NT2/D1 (cell line): ENCODE data around the gene CHIC1.
"Not testable (repeated sequence)": the region's sequence is repeated elsewhere in the genome, so short reads cannot be mapped to it uniquely, and the experiment has no call there.

Experiments used
- DNase-seq: peaks from one replicate; pipeline ENCODE4 v3.0.0-alpha.2; 2011; ENCODE audit warnings: low read depth, low spot score
- H3K27me3 ChIP-seq: 2 replicates; pipeline ENCODE4 v1.6.0; 2011; ENCODE audit warnings: mild to moderate bottlenecking; ENCODE audit not compliant: insufficient read length, insufficient read depth
- H3K36me3 ChIP-seq: 2 replicates; pipeline ENCODE4 v1.6.1; 2011; ENCODE audit warnings: mild to moderate bottlenecking, low read length, mixed read lengths; ENCODE audit not compliant: insufficient read depth, insufficient read length
- H3K4me1 ChIP-seq: 2 replicates; pipeline ENCODE4 v1.5.1; 2011; ENCODE audit not compliant: insufficient read depth, insufficient read length
- H3K4me3 ChIP-seq: 2 replicates; pipeline ENCODE4 v1.5.1; 2011; ENCODE audit warnings: low read depth; ENCODE audit not compliant: insufficient read length
- H3K9ac ChIP-seq: 2 replicates; pipeline ENCODE4 v1.6.0; 2011; ENCODE audit warnings: low read depth; ENCODE audit not compliant: insufficient read length
- H3K9me3 ChIP-seq: 2 replicates; pipeline ENCODE4 v1.5.1; 2011; ENCODE audit warnings: mild to moderate bottlenecking, low read length; ENCODE audit not compliant: insufficient read depth
- SUZ12 ChIP-seq: IDR thresholded peaks from 2 replicates; pipeline ENCODE4 v1.6.1; 2011; ENCODE audit not compliant: insufficient read length, insufficient read depth; ENCODE audit errors: extremely low read depth
- YY1 ChIP-seq: IDR thresholded peaks from 2 replicates; pipeline ENCODE4 v1.6.1; 2011; ENCODE audit not compliant: insufficient read length, insufficient read depth
- ZNF274 ChIP-seq: IDR thresholded peaks from 2 replicates; pipeline ENCODE4 v1.6.1; 2011; ENCODE audit warnings: mild to moderate bottlenecking, low read depth, low read length

CHIC1 gene

DNA sequence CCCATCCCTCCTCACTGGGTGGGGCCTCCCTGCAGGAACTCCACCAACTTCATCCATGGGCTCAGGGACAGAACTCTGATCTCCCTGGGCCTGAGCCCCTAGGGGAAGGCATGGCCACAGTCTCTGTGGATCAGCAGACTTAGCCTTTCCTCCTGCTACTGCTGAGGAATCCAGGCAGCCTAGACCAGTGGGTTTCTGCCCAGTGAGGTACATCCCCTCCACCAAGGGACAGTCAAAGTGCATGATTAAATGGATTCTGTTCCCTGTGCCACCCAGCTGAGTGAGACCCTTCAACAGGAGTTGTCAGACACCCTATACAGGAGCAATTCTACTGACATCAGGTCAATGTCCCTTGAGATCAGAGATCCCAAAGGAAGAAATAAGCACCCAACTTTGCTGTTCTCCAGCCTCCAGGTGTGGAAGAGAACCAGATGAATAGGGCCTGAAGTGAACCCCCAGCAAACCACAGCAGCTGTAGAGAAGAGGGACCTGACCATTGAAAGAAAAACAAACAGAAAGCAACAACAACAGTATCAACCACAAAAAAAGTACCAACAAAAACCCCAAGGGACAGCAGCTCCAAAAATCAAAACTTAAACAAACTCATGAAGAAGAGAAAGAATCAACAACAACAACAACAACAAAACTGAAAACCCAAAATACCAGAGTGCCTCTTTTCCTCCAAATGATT is 84.8 kb downstream of the CHIC1 start:
- Histone ChIP-seq H3K9me3 (peaks cover 33% of the 10 kb centered on the region), H3K4me3 (no peak overlapping the region), H3K9ac (no peak overlapping the region), H3K36me3 (no peaks in the 10 kb centered on the region), H3K4me1 (no peaks in the 10 kb centered on the region), H3K27me3 (no peaks in the 10 kb centered on the region)
- TF ChIP-seq YY1 (no peak), SUZ12 (no peak), ZNF274 (no peak)
- no peak for DNase-seq

DNA sequence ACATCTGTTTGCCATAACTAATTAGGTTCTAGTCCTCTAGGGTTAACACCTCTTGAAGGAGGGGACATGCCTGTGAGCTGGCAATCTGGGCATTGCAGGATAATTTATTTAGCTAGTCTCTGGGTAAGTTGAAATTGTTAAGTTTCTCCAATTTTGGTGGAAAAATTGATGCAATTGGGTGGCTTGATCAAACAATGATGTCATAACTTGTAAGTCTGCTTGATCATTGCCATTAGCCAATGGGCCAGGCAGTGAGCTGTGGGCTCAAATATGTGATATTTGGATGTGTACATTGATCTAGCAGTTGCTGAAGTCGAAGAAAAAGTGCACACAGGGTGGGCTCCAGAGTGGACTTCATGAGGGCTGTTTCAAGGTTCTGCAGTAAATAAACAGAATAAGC is 98.3 kb downstream of the CHIC1 start:
- not testable (repeated sequence) for H3K9ac ChIP-seq, H3K36me3 ChIP-seq, H3K27me3 ChIP-seq, H3K4me3 ChIP-seq, H3K4me1 ChIP-seq, DNase-seq
- peaks cover 22% of the 10 kb centered on the region; the same call in 1 of the 2 replicates for H3K9me3 ChIP-seq

DNA sequence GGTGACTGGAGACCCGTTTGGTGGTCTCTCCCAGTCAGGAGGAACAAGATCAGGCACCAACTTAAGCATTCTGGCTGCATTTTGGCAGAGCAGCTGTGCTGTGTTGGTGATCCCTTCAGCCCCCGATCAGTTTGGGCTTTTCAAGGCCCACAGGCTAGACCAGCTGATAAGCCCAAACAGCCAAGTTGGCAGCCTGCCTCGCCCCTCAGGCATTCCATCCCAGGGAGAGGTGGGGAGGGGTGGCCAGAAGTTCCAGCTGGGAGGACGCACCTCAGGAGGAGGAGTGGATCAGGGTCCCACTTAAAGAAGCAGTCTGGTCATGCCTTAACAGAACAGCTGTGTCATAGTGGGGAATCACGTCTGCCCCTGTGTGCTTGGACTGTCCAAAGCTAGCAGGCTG is 105.8 kb downstream of the CHIC1 start:
- Histone ChIP-seq H3K4me3 (no peak overlapping the region), H3K9ac (no peak overlapping the region), H3K9me3 (peaks cover 12% of the 10 kb centered on the region; the same call in 1 of the 2 replicates), H3K4me1 (no peaks in the 10 kb centered on the region), H3K27me3 (no peaks in the 10 kb centered on the region), H3K36me3 (no peaks in the 10 kb centered on the region)
- no peak for DNase-seq
- TF ChIP-seq YY1 (no peak), SUZ12 (no peak), ZNF274 (no peak)

DNA sequence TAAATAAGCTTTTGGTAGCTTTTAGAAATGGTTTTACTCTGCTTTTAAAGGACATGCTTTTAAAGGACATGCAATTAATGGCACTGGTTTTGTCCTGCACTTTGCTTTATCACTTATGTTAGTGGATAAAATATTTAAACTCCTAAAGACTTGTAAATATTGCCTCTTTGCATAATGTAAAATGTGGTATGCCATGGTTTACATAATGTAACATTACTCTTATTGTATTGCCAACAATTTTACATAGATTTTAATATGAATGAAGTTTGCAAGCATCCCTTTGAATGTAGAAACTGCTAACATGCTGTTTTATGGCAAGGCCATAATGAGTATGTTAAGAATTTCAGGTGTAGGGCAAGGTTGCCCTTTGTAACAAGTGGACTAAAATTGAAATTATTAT is 118.4 kb downstream of the CHIC1 start:
- Histone ChIP-seq H3K4me3 (no peak overlapping the region), H3K27me3 (no peaks in the 10 kb centered on the region), H3K9me3 (peaks cover 9% of the 10 kb centered on the region; the same call in 1 of the 2 replicates), H3K36me3 (no peaks in the 10 kb centered on the region), H3K9ac (no peak overlapping the region), H3K4me1 (no peaks in the 10 kb centered on the region)
- DNase-seq = no peak
- TF ChIP-seq ZNF274 (no peak), SUZ12 (no peak), YY1 (no peak)

DNA sequence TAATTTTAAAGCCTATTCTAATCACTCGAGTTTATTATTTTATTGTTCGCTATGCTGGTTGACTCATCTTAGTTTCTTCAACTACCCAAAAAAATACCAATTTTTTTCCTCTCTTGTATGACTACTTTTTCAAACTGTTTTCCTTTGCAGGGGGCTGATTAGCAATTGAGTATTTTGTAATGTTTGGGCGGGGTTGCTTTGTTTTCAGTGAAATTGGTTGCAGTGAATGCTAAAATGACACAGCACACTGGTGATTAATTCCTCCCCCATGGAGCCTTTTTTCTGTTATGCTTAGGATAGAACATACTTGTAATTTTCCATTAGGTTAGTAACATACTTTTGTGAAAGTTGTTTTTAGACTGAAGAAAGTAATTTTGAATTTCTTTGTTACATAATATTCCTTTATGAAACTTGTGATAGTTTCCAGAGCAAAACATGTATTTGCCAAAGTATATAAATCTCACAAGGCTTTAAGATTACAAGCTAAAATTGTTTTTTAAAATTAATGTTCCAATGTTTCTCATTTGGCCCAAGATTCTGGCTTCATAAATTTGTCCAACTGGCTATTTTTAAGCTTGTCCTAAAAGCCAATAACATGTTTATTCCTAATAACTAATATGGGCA is 120.4 kb downstream of the CHIC1 start:
- Histone ChIP-seq H3K27me3 (no peaks in the 10 kb centered on the region), H3K9ac (no peak overlapping the region), H3K4me3 (no peak overlapping the region), H3K9me3 (peaks cover 12% of the 10 kb centered on the region), H3K36me3 (no peaks in the 10 kb centered on the region), H3K4me1 (no peaks in the 10 kb centered on the region)
- DNase-seq = no peak
- TF ChIP-seq YY1 = no peak
- no peak for TF ChIP-seq ZNF274
- TF ChIP-seq SUZ12 = no peak

DNA sequence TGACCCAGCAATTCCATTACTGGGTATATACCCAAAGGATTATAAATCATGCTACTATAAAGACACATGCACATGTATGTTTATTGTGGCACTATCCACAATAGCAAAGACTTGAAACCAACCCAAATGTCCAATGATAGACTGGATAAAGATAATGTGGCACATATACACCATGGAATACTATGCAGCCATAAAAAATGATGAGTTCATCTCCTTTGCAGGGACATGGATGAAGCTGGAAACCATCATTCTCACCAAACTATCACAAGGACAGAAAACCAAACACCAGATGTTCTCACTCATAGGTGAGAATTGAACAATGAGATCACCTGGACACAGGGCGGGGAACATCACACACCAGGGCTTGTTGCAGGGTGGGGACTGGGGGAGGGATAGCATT is 144.0 kb downstream of the CHIC1 start:
- not testable (repeated sequence) for H3K4me1 ChIP-seq, H3K36me3 ChIP-seq, H3K9ac ChIP-seq, H3K9me3 ChIP-seq, DNase-seq, H3K27me3 ChIP-seq, H3K4me3 ChIP-seq

DNA sequence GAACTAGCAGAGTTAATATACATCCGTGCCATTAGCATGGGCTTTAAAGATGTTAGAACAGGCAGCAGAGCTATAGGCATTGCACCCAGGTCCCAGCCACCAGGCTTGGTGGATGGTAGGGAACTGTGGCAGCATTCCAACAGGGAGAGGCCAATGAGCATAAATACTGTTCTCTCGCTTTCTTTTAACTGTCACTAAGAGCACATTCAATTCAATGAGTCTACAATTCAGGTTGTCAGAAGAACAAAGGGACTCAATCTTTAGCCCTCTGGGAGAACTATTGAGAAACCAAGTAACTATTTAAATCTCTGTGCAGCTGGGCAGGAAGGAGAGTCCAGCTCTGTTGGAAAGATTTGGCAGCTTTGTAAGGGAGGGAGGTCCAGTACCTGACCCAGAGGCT is 165.6 kb downstream of the CHIC1 start:
- peak; percentile 40 for DNase-seq
- H3K4me1 ChIP-seq = peaks cover 3% of the 10 kb centered on the region
- no peak overlapping the region for H3K4me3 ChIP-seq
- TF ChIP-seq YY1 (no peak), SUZ12 (no peak), ZNF274 (no peak)
- peaks cover 11% of the 10 kb centered on the region; the same call in 1 of the 2 replicates for H3K9me3 ChIP-seq
- H3K9ac ChIP-seq = no peak overlapping the region
- no peaks in the 10 kb centered on the region for H3K36me3 ChIP-seq
- H3K27me3 ChIP-seq = no peaks in the 10 kb centered on the region
